Activated T-helper 17 cell treated with anti-CD3 and anti-CD28 coated beads, Interleukin-2, amount 50 U/mL, for 72 hours (primary cell): ENCODE data around the gene ZNF710. TPM values are rescaled to one million over a fixed set of nuclear protein-coding genes. Genes with fewer than 3 reads are reported as not detected.
"Not testable (repeated sequence)": the region's sequence is repeated elsewhere in the genome, so short reads cannot be mapped to it uniquely, and the experiment has no call there.

ENCODE experiments used
- ATAC-seq: fragments of 150-1000 bp; cut with Tn5 transposase; replicated peaks from 2 replicates; pipeline ENCODE4 v1.10.0; 2021; ENCODE audit warnings: mild to moderate bottlenecking, moderate library complexity
- H3K27ac Mint-ChIP-seq: one replicate; pipeline ENCODE4 v1.8.0; 2022; ENCODE audit warnings: mixed read lengths
- H3K27me3 Mint-ChIP-seq: one replicate; pipeline ENCODE4 v1.8.0; 2022; ENCODE audit warnings: mixed read lengths
- H3K36me3 Mint-ChIP-seq: one replicate; pipeline ENCODE4 v1.8.0; 2022; ENCODE audit warnings: low read depth, mild to moderate bottlenecking, mixed read lengths
- H3K4me1 Mint-ChIP-seq: one replicate; pipeline ENCODE4 v1.8.0; 2022; ENCODE audit warnings: mixed read lengths
- H3K4me3 Mint-ChIP-seq: one replicate; pipeline ENCODE4 v1.8.0; 2022; ENCODE audit warnings: mild to moderate bottlenecking, mixed read lengths
- H3K9me3 Mint-ChIP-seq: one replicate; pipeline ENCODE4 v1.8.0; 2022; ENCODE audit warnings: mixed read lengths
- total RNA-seq, 2 donors: library from RNA; stranded (reverse); gene quantifications; one replicate each; pipeline ENCODE4 v1.2.3, GENCODE V29; 2022

ZNF710 gene
- total RNA-seq, 2 donors from 2014 or later, result 12.2 to 15.4 TPM

- H3K27ac Mint-ChIP-seq, result no peak overlapping the region
- no peaks in the 10 kb centered on the region for H3K36me3 Mint-ChIP-seq
- no peak for ATAC-seq
- H3K27me3 Mint-ChIP-seq, result no peaks in the 10 kb centered on the region
- no peaks in the 10 kb centered on the region for H3K9me3 Mint-ChIP-seq
- no peak overlapping the region for H3K4me3 Mint-ChIP-seq
- no peaks in the 10 kb centered on the region for H3K4me1 Mint-ChIP-seq
Measured at GRCh38 chr15:90106522-90107117, 105.5 kb downstream of the ZNF710 start.

- not testable (repeated sequence) for H3K4me1 Mint-ChIP-seq, H3K9me3 Mint-ChIP-seq, H3K36me3 Mint-ChIP-seq, H3K27ac Mint-ChIP-seq, H3K4me3 Mint-ChIP-seq, ATAC-seq, H3K27me3 Mint-ChIP-seq
Measured at GRCh38 chr15:90108038-90108437, 106.9 kb downstream of the ZNF710 start.

- H3K27ac Mint-ChIP-seq, H3K27me3 Mint-ChIP-seq, H3K9me3 Mint-ChIP-seq, ATAC-seq, H3K4me1 Mint-ChIP-seq, H3K36me3 Mint-ChIP-seq, H3K4me3 Mint-ChIP-seq: not testable (repeated sequence)
Measured at GRCh38 chr15:90109163-90109751, 108.1 kb downstream of the ZNF710 start.

- Mint-ChIP-seq H3K36me3 (no peaks in the 10 kb centered on the region), H3K27me3 (no peaks in the 10 kb centered on the region), H3K4me1 (no peaks in the 10 kb centered on the region), H3K27ac (no peak overlapping the region), H3K4me3 (no peak overlapping the region), H3K9me3 (peaks cover 5% of the 10 kb centered on the region)
- ATAC-seq, result no peak
Measured at GRCh38 chr15:90113166-90113565, 112.0 kb downstream of the ZNF710 start.

GRCh38 chr15:90114451-90114901, 113.4 kb downstream of the ZNF710 start:
- Mint-ChIP-seq H3K27me3 (no peaks in the 10 kb centered on the region), H3K36me3 (no peaks in the 10 kb centered on the region), H3K27ac (no peak overlapping the region), H3K4me1 (no peaks in the 10 kb centered on the region), H3K4me3 (no peak overlapping the region), H3K9me3 (peaks cover 5% of the 10 kb centered on the region)
- ATAC-seq, result no peak

- peaks cover 5% of the 10 kb centered on the region for H3K9me3 Mint-ChIP-seq
- no peaks in the 10 kb centered on the region for H3K4me1 Mint-ChIP-seq
- no peak overlapping the region for H3K4me3 Mint-ChIP-seq
- no peaks in the 10 kb centered on the region for H3K36me3 Mint-ChIP-seq
- no peak for ATAC-seq
- no peaks in the 10 kb centered on the region for H3K27me3 Mint-ChIP-seq
- no peak overlapping the region for H3K27ac Mint-ChIP-seq
Measured at GRCh38 chr15:90115783-90116182, 114.7 kb downstream of the ZNF710 start.

GRCh38 chr15:90119367-90119766, 118.2 kb downstream of the ZNF710 start:
- peaks cover 4% of the 10 kb centered on the region for H3K9me3 Mint-ChIP-seq
- H3K27me3 Mint-ChIP-seq, result no peaks in the 10 kb centered on the region
- H3K27ac Mint-ChIP-seq, result peak overlapping the region; percentile 50
- no peak for ATAC-seq
- H3K4me1 Mint-ChIP-seq, result no peaks in the 10 kb centered on the region
- no peaks in the 10 kb centered on the region for H3K36me3 Mint-ChIP-seq
- no peak overlapping the region for H3K4me3 Mint-ChIP-seq

GRCh38 chr15:90121086-90121485, 120.0 kb downstream of the ZNF710 start:
- Mint-ChIP-seq H3K4me3 (no peak overlapping the region), H3K9me3 (no peaks in the 10 kb centered on the region), H3K27me3 (peaks cover 2% of the 10 kb centered on the region), H3K27ac (no peak overlapping the region), H3K36me3 (no peaks in the 10 kb centered on the region), H3K4me1 (no peaks in the 10 kb centered on the region)
- no peak for ATAC-seq

GRCh38 chr15:90124507-90124906, 123.4 kb downstream of the ZNF710 start:
- Mint-ChIP-seq H3K4me1 (no peaks in the 10 kb centered on the region), H3K9me3 (no peaks in the 10 kb centered on the region), H3K27ac (no peak overlapping the region), H3K36me3 (no peaks in the 10 kb centered on the region), H3K27me3 (peaks cover 13% of the 10 kb centered on the region), H3K4me3 (no peak overlapping the region)
- ATAC-seq, result no peak

- Mint-ChIP-seq H3K4me3 (no peak overlapping the region), H3K36me3 (no peaks in the 10 kb centered on the region), H3K9me3 (no peaks in the 10 kb centered on the region), H3K4me1 (no peaks in the 10 kb centered on the region), H3K27me3 (peaks cover 13% of the 10 kb centered on the region), H3K27ac (no peak overlapping the region)
- ATAC-seq, result no peak
Measured at GRCh38 chr15:90126022-90126421, 124.9 kb downstream of the ZNF710 start.

- Mint-ChIP-seq H3K36me3 (no peaks in the 10 kb centered on the region), H3K27me3 (peaks cover 13% of the 10 kb centered on the region), H3K4me1 (no peaks in the 10 kb centered on the region), H3K9me3 (no peaks in the 10 kb centered on the region), H3K4me3 (no peak overlapping the region), H3K27ac (no peak overlapping the region)
- ATAC-seq, result no peak
Measured at GRCh38 chr15:90126596-90127435, 125.7 kb downstream of the ZNF710 start.

- Mint-ChIP-seq H3K27me3 (peaks cover 13% of the 10 kb centered on the region), H3K4me1 (no peaks in the 10 kb centered on the region), H3K36me3 (no peaks in the 10 kb centered on the region), H3K27ac (no peak overlapping the region), H3K4me3 (no peak overlapping the region), H3K9me3 (no peaks in the 10 kb centered on the region)
- no peak for ATAC-seq
Measured at GRCh38 chr15:90130291-90130690, 129.2 kb downstream of the ZNF710 start.
